T47D (cell line): ENCODE data around the gene MBOAT7.

ENCODE experiments used
- DNase-seq, 2 experiments: peaks; one replicate each; pipeline versions ENCODE4 v3.0.0 to v3.0.0-alpha.2; 2011 to 2012; ENCODE audit warnings: low read depth in 1 of 2, low spot score in 1 of 2
- JUND ChIP-seq: IDR thresholded peaks from 2 replicates; pipeline ENCODE4 v1.6.1; 2012; ENCODE audit warnings: low read depth
- in situ Hi-C: cut with HindIII; loops from 2 replicates; pipeline ENCODE4 v1.10.0; 2016; ENCODE audit warnings: low sequenced_read_pairs, low pct_unique_long_range_greater_than_20kb

MBOAT7 gene

DNA sequence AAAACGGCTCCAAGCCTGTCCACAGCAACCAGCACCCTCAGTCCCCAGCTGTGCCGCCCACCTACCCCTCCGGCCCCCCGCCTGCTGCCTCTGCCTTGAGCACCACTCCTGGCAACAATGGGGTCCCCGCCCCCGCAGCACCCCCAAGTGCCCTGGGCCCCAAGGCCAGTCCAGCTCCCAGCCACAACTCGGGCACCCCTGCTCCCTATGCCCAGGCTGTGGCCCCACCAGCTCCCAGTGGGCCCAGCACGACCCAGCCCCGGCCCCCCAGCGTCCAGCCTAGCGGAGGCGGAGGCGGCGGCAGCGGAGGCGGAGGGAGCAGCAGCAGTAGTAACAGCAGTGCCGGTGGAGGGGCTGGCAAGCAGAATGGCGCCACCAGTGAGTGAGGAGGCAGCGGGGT lies 41.2 kb downstream of the MBOAT7 start:
- TF ChIP-seq JUND = no peak
- DNase-seq = no peak
- in situ Hi-C loops = no loop called here

DNA sequence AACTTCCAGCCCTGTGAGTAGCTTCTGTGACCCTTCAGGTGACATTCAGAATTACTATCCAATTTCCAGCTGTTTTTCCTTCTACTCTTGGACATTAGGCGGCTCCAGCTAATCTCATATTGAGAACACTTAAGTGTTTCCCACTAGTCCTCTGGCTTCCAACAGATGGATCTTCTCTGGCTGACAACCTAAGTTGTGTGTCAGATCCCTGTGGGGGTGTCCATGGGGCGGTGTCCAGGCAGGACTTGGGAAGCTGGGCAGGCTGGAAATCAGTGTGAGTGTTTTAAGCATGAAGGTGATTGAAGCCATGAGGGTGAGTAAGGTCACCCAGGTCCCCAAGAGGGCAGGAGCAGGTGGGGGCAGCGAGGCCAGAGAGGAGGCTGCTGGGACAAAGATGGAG lies 41.7 kb downstream of the MBOAT7 start:
- no peak for DNase-seq
- no peak for TF ChIP-seq JUND
- in situ Hi-C loops = no loop called here

GRCh38 chr19:54145541-54146158 lies 43.7 kb downstream of the MBOAT7 start:
- TF ChIP-seq JUND = no peak
- in situ Hi-C loops = no loop called here
- DNase-seq = no peak

GRCh38 chr19:54142166-54142780 lies 47.1 kb downstream of the MBOAT7 start:
- in situ Hi-C loops = no loop called here
- no peak for TF ChIP-seq JUND
- DNase-seq = no peak

GRCh38 chr19:54141356-54141755 lies 48.0 kb downstream of the MBOAT7 start:
- in situ Hi-C loops = no loop called here
- DNase-seq = no peak
- no peak for TF ChIP-seq JUND

DNA sequence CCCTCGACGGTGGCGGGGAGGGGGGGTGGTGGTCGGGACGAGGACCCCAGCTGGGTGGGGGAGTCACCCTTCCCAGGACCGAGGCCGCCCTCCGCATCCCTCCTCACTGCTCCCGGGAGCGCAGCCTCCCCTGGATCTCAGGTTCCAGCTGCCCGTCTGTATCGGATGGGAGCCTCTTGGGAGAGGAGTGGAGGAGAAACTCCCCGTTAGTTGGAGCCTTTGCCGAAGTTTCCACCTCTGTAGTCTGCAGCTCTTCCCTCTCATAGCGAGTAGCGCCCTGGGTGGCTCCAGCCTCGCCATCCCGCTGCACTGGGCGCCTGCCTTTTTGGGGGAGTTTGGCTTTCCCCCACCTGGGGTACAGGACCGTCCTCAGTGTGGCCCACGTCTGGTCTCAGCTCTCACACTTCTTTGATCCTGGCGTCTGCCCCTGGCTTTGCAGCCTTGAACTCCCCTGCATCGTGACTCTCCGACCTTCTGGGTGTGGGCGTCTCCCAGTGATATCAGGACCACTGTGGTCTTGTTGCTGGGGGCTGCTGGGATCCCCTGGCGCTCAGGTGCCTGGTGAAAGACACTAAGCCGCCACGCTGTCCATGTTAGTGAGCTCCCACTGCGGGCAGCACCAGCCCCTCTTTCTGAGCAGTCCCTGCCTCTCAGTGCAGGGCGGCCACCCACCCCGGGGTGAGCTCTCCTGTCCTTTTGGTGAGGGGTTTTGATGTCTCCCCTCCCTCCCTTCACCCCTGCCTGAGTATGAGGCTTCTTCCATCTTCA lies 50.7 kb downstream of the MBOAT7 start:
- no peak for TF ChIP-seq JUND
- in situ Hi-C loops = no loop called here
- no peak for DNase-seq

DNA sequence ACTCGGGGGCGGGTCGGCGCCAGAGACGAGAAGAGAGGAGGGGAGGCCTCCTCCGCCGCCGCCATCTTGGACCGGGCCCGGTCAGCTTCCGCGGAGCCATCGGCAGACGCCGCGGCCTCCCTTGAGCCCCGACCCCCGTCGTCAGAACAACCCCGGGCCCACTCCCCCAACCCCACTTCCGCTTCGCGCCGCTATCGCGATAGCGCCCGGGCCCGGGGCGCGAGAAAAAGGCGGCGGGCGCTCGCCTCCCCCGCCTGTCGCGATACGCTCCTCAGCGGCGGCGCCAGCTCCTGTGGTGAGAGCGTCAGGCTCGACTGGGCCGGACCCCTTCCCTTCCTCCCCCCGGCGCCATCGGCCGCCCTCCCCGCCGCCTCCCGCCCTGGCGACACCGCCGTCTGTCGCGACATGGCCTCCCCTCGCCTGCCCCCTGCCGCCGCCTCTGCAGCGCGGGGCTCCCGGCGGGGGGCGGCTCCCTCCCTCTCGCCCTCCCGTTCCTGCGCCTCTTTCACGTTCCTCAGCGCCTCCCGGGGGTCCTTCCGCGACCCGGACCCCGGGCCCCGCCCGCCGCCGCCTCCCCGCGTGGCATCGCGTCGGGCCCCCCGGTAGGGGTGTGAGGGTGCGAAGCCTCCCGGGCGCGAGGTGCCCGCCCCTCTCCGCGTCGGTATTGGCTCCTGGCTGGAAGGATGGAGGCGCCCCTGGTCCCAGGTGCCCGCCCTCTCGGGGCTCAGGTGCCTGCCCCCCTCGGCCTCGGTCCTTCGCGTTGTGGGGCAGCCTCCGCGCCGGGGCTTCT lies 51.5 kb downstream of the MBOAT7 start, which contains the start of gene CNOT3:
TSS of gene CNOT3 (plus strand) at position 64 of the 790 bp plus-strand sequence. CDS start 5,217 bp downstream, outside the sequence.
- no peak for TF ChIP-seq JUND
- no peak for DNase-seq
- in situ Hi-C loops = no loop called here

- TF ChIP-seq JUND = no peak
- peak; percentile 98 to 100 for DNase-seq
- in situ Hi-C loops = no loop called here
Measured at GRCh38 chr19:54136864-54137698, 52.3 kb downstream of the MBOAT7 start.

GRCh38 chr19:54136086-54136863 lies 53.1 kb downstream of the MBOAT7 start:
- no peak for DNase-seq
- no peak for TF ChIP-seq JUND
- in situ Hi-C loops = no loop called here

GRCh38 chr19:54133957-54134590 lies 55.3 kb downstream of the MBOAT7 start:
- in situ Hi-C loops = no loop called here
- TF ChIP-seq JUND = no peak
- no peak for DNase-seq

DNA sequence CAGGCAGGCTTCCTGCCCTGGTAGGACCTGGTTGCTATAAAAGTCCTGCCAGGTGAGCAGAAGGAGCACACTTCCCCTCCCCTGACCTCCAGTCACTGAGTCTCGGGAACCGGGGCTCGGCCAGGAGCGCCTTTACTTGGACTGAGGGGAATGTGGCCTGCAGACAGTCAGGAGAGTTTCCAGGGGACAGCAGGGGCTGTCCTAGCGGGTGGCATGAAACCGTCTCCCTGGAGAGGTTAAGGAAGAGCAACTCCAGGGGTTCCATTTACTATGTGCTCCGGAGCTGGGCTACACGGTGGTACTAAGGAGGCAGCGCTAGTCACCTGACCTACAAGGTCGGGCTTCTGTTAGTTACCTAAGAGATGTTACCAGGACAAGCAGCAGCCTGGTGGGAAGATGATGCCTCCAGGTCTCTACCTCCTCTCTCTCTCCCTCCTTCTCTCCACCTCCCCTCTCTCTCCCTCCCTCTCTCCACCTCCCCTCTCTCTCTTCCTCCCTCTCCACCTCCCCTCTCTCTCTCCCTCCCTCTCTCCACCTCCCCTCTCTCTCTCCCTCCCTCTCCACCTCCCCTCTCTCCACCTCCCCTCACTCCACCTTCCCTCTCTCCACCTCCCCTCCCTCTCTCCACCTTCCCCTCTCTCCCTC lies 55.9 kb downstream of the MBOAT7 start:
- DNase-seq = peak in 1 of 2 experiments; percentile 100
- TF ChIP-seq JUND = no peak
- in situ Hi-C loops = no loop called here
